GM21825 (cell line): ENCODE data around the gene SHPK.

ENCODE experiments used
- ATAC-seq: cut with Tn5 transposase; IDR thresholded peaks from one replicate; pipeline ENCODE4 v1.9.1; 2021; ENCODE audit warnings: mild to moderate bottlenecking, moderate library complexity; ENCODE audit not compliant: unreplicated experiment

SHPK gene

GRCh38 chr17:3663102-3664011 is 27.3 kb upstream of the SHPK start:
- ATAC-seq: no peak

GRCh38 chr17:3660311-3660891 is 24.4 kb upstream of the SHPK start:
- no peak for ATAC-seq

- ATAC-seq: no peak
These were observed 23.6 kb upstream of the SHPK start for GRCh38 chr17:3659541-3660111.

GRCh38 chr17:3658784-3659449 is 22.9 kb upstream of the SHPK start:
- no peak for ATAC-seq

DNA sequence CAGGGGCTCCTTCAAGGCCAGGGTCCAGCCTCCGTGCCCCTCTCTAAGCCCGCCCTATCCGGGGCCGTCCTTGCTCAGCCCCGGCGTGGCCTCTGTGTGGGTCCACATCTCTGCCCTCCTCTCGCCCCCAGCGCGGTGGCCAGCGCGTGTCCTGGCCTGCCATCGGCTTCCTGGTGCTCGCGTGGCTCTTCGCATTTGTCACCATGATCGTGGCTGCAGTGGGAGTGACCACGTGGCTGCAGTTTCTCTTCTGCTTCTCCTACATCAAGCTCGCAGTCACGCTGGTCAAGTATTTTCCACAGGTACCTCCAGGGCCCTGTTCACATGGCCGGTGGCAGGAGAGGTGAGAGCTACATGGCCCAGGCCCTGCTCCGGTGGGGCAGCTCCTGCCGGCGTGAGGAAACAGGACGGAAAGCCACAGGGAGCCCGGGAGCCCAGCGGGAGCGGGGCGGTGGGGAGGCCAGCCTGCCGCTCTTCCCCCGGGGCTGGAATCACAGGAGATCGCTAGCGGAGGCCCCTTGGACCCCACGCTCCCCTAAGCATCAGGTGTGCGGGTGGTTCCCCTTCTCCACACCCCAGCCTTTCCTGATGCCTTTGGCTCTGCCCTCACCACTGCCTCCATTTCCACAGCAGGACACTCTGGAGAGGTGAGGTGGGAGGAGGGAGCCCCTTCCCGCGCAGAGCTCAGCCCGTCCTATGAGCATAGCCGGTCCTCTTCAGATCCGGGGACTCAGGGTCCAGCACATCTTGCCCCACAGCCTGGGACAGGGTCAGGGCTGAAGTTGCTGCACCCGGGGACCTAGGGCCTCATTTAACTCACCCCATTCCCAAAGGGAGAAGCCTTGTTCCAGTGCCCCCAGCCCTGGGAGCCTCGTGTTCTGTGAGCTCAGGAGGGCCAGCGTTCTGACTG is 22.1 kb upstream of the SHPK start:
- no peak for ATAC-seq

- ATAC-seq: no peak
These were observed 21.5 kb upstream of the SHPK start for GRCh38 chr17:3657588-3657869.

DNA sequence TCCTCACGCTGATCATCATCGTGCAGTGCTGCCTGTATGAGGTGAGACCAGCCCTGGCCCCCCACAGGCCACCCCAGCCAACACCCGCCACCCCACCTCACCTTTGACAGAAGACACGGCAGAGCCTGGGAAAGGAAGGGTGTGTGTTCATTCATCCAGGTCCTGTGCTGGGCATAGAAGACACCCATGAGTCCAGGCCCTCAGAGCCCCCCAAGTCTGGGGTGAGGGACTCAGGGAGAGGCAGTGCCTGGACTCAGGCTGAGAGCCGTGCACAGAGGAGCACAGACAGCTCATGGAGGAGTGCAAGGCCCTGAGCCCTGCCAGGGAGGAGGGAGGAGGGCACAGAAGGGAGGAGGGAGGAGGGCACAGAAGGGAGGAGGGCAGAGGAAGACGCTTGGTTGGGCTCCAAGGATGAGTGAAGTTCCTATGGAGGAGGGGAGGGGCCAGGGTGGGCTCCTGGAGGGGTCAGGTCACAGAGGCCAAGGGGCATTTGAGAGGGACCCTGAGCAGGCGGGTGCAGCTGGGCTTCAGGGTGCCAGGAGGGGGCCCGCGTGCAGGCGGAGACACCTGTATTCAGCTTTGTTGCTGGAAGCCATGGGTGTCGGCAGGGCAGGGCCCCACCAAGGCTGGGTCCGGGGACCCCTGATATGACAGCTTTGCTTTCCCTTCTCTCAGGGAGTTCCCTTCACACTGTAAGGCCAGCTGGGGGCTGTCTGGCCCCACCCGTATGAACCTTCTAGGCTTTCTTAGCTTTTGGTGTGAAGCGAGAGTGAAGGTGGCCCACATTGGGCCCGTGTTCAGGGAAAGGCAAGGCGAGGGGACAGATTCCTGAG is 20.9 kb upstream of the SHPK start:
- no peak for ATAC-seq

GRCh38 chr17:3656353-3656752 is 20.3 kb upstream of the SHPK start:
- ATAC-seq: no peak

DNA sequence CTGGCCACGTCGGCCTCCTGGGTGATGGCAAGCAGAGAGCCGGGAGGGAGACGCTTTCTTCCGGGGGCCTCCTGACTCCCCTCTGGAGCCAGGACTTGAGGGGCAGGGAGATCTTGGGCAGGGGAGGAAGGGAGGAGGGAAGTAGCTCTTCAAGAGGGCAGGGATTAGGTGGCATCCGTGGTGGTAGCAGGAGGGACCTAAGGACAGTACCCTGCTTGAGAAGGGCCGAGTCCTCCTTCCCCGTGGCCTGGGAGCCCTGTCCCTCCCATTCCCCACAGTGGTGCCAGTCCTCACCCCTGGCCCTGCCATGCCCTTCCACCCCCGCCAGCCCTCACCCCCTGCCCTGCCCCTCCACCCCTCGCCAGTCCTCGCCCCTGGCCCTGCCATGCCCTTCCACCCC is 19.7 kb upstream of the SHPK start:
- ATAC-seq: no peak

DNA sequence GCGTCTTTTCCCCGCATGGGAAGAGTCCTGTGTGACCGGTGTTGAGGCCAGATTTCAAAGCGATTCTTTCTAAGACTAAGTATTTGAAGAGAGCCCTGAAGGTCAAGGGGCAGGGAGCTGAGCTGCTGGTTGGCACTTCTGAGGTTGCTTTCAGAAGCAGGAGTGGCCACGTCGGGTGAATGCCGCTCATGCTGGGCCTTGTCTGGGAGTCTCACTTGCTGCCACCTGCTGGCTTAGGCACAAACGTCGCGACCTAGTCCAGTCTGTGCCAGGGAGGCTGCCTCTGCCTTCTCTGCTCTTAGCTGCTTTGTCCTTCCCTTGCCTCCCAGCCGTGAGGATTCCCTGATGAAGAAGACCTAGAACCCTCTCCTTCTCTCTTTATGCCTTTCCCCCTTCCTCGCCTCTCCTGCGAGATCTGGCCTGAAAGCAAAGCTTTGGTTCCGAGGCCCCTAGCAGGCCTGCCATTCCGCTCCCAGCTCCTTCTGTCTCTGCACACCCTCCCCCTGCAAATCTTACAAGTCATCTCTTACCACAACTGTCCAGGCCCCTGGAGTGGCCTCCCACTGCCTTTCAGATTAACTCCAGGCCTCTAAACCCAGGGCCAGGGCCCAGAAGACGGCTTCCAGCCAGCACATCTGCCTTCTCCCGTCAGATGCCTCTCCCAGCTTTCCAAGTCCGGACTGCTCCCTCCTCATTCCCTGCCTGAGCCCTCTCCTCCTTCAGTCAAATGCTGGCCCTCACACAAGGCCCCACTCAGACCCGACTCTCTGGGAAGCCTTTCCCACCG is 11.9 kb upstream of the SHPK start:
- no peak for ATAC-seq

DNA sequence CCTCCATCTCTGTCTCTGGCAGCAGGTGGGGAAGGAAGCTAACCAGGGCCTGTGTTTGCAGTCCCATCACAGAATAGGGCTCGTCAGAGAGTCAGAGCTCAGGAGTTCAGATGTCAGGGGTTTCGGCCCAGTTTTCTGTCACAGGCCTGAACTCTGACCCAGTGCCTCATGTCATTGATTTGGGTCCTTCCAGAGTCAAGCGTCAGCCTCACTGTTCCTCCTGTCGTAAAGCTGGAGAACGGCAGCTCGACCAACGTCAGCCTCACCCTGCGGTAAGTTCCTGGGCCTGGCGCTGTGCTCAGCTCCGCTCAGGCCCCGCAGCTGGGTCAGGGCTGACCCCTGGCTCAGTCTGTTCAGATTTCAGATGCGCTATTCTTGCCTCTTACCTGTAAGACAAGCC is 11.2 kb upstream of the SHPK start:
- no peak for ATAC-seq

GRCh38 chr17:3645310-3645709 is 9.3 kb upstream of the SHPK start:
- ATAC-seq: no peak

- no peak for ATAC-seq
These were observed 7.9 kb upstream of the SHPK start for GRCh38 chr17:3643889-3644349.

- ATAC-seq: no peak
These were observed 5.9 kb upstream of the SHPK start for GRCh38 chr17:3641717-3642486.

- ATAC-seq: no peak
These were observed 5.0 kb upstream of the SHPK start for GRCh38 chr17:3641014-3641413.

DNA sequence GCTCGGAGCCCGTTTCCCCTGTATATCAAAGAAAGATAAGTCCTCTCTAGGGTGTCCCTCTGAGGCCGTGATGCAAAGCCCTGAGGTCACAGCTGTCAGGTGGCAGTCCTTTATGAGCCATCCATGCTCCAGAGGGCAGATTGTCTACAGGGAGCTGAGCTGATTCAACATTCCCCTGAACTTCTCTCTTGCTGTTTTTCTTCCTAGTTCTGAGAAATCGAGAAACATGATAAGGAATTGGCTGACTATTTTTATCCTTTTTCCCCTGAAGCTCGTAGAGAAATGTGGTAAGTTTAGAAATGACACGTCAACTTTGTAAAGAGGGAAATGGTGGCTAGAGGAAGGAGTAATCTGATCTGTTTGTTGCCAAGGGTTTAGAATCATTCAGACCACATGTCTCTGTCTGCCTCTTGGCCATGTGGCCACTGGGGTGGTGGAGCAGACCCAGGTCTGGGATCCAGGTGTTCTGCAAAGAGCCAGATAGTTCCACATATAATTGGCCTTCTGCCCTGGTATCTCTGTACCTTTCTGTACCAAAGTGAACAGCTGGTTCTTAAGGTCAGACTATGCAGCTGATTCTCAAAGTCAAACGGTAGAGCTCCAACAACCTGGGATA is 4.0 kb upstream of the SHPK start:
- no peak for ATAC-seq

GRCh38 chr17:3636908-3637373 is 891 bp upstream of the SHPK start:
- ATAC-seq: peak; percentile 6
